GM19468 (cell line): ENCODE measurements around the gene KLHL25.

ENCODE experiments used
- ATAC-seq: cut with Tn5 transposase; IDR thresholded peaks from one replicate; pipeline ENCODE4 v1.9.1; 2021; ENCODE audit warnings: mild to moderate bottlenecking, moderate library complexity, moderate number of reproducible peaks; ENCODE audit not compliant: unreplicated experiment; ENCODE audit errors: extremely low read depth

The KLHL25 gene

DNA sequence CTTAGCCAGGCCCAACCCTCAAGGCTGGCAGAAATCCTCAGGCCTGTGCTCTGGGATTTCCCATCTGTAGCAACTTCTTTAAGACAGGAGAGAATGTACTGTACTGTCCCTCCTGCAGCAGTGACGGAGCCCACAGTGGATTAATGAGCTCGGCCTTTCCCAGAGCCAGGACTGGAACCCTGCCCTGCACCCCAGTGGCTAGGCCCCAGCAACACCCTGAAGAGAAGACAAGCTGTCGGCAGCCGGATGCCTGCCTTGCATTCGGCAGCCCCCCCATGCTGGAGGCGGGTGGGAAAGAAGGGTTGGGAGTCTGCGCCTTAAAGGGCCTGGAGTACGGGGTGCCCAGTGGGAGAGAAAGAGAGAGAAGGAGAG is 32.0 kb downstream of the KLHL25 start:
- ATAC-seq = no peak

DNA sequence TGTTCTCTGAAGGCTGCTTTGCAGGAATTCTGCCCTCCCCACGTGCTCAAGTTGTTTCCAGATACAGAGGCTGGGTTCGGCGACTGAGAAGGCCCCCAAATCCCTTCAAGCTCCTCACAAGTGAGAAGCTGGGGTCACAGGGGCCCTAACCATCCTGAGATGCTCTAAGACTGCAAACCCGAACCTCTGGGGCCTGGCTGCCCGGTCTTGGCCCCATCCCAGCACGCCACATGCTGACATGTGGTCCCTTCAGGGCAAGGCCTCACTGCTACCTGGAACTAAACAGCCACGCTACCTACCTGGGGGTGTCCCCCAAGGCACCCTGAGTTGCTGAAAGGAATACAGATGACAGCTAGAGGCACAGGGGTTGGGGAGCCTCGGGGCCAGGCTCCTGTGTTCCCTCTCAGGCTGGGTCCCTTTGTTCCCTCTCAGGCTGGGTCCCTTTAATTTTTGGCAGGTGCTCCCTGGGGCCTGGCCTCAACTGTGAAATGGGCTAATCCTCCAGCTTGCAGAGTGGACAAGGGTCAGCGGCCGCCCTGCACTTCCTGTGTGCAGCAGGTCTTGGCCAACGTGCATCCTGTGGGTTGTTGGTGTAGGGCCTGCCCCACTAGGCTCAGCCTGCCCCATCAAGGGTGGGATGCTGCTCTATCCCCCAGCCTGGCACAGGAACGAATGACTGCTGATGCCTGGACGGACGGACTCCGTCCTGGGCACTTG is 32.5 kb downstream of the KLHL25 start:
- no peak for ATAC-seq

DNA sequence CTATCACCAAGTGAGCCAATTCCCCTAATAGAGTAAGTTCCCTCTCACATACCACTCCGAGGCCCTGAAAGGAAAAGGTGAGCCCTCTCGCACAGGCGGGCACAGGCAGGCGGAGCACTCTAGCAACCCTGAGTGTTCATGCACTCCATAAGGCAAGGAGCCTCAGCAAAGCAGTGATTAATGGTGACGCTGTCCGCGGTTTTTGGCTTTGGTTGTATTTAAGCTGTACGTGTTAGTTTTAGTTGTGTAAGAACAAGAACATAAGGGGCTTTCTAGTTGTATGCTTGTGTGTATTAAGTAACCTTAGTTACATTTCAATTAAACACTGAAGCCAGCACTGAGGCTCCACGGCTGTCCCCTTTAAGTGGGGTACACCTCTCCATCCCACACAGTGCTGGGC is 33.1 kb downstream of the KLHL25 start:
- no peak for ATAC-seq

DNA sequence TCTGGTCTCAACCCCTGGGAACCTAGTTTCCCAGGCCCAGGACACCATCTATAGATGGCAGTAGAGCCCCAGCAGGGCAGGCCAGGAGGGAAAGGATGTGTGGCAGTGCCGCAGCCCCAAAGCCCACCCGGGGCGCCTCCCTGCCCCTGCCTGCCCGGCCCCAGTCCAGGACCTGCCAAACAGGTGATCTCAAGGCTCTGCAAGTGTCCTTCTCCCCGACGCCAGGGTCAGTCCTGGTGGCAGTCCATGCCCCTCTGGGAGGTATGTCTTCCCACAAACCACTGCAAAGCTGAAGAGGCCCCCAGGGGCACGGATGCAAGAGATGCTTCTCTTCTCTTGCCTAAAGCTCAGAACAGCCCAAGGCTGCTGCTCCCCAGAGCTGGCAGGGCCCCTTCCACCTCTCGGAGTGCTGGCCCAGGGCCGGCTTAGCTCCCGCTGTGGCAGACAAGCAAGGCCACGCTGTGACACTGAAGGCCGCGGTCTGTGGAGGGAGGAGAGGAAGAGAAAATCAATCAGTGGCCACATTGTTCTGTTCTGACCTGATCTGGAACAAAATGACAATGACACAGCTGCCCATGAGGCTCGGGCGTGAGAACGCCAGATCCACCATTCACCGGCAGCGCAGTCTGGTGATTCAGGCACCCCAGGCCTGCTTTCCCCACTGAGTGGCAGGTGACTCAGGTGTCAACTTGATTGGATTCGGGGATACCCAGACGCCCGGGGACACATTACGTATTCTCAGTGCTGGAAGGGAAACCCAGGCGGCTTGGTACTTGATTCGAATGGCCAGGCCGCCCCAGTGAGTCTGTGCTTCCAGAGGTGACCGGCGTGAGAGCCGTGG is 34.0 kb downstream of the KLHL25 start:
- no peak for ATAC-seq

DNA sequence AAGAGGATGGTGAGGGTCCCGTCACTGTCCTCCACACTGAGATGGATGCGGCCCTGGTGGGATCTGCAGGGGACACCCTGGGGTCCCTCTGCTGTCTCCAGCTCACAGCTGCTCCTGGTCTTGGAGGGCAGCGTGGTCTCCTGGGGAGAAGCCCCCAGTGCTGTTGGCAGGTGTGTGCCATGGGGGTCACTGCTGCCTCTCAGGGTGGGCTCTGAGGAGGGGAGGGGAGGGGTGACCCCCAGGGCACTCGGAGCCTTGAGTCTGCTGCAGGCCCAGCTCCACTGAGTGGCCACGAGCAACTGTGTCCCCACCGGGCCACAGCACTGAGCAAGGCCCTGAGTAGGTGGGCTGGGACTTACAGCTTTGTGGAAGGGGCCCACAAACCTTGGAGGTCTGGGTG is 34.7 kb downstream of the KLHL25 start:
- ATAC-seq = no peak

DNA sequence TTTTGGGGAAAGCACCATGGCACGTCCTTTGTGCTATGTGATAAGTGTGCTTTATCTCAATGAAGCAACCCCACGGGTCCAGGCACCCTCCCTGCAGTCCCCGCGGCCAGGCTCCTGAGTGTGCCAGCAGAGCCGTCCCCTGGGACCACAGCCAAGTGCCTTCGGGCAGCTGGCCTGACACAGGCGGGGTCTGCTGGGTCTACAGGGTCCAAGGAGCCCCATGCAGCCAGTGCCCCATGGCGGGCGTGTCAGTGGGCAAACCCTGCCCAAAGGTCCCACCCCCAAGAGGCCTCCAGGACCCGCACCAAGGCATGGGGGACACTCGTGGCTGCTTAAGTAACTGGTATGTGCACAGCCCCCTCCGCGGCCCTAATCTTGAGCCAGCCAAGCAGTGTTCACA is 35.3 kb downstream of the KLHL25 start:
- no peak for ATAC-seq

DNA sequence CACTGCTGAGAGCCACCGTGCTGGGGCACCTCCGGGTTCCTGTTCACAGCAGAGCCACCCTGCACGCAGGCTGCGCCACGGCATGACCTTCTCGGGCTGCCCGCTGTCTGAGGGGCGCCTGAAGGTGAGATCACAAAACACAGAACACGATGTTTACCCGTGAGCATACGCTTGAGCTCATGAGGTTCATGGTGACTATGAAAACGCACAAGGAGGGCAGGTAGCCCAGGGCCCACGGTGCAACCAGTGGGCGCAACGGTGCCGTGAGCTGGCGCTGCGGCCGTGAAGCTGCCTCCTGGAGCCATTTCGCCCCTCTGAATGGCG is 36.1 kb downstream of the KLHL25 start:
- no peak for ATAC-seq

DNA sequence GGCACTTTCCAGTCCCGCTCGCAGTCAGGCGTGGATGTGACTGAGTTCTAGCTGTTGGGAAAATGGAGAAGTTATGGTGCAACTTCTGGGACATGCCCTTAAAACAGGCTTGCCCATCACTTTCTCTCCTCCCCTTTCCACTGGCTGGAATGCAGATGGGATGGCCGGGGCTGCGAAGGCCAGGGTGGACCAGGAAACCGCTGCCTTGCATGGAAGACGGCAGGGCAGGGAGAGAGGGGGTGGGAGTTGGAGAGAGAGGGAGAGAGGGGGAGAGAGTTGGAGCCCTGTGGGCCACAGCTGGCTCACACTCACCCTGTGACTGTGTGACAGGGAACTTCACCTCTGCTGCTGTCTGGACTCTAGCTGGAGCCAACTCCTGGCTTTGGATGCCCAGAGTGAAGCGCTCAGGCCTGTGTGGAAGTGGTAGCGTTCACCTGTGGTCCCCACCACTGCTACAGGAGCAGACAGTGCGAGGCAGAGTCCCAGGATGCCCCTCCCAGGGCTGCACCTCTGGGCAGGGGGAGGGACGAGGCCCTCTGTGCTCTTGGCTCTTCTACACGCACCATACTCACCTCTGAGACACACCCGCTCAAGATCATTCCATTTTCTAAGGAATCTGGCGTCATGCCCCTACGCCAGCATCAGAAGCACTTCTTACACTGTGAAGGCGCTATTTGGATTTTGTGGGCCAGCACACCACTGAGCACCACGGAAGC is 36.6 kb downstream of the KLHL25 start:
- no peak for ATAC-seq

DNA sequence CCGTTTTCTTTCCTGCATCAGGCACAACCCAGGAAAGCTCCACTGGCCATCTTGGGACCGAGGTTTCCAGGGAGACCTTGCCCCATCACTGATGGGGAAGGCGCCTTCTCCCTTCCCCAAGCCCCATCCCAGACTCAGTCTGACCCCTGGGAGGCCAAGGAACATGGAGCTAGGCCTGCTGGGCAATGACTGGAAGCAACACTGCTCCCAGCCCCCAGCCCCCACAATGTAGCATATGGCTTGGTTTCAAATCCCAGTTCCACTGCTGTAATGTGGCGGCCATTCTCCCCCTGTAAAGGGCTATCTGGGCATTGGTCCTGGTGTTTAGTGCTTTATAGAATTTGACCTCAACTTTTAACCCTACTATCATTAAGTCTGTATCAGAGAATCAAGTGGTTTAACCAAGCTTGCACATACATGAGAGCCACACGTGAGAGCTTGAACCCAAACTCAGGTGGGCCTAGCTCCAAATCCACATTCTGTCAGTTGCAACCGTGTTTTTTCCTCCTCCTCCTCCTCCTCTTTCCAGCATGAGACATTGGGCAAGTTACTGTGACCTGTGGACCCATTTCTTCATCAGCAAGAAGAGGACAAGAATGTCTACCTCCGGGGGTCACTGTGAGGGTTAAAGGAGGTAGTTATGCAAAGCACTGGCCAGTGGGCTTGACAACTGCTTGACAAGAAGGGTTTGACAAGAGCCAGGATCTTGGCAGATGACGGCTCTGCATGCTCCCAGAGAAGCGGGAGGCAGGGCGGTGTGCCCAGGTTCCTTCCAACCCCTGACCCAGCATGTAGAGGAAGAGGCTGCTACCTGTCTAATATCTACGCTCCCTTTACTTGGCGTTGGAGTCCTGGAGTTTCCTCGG is 37.4 kb downstream of the KLHL25 start:
- no peak for ATAC-seq

DNA sequence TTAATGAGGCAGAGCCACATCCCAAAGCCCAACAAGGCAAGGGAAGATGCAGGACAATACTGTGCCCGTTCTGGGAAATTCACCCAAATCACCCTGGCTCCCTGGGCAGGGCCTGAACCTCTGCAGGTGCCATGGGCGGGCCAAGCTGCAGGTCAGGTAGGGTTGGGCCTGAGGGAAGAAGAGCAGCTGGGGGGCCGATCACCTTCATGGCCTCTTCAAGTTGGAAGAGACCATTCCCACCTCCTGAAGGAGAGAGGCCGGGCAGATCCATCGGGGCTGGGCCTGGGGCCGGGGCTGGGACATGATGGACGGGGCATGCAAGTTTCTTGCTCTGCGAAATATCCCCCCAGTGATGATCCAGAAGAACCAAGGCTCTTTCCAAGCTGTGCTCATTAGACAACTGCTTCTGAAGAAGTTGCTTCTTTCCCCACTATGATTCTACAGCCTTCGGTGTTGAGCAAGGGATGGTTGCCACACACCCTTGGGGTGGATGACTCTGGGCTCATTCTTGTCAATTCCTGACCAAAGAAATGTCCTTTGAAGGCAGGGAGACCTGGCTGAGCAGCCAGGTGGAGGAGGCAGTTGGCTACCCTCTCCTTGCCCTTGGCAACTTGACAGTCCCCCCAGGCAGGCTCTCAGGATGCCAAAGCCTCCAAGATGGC is 38.2 kb downstream of the KLHL25 start:
- no peak for ATAC-seq

DNA sequence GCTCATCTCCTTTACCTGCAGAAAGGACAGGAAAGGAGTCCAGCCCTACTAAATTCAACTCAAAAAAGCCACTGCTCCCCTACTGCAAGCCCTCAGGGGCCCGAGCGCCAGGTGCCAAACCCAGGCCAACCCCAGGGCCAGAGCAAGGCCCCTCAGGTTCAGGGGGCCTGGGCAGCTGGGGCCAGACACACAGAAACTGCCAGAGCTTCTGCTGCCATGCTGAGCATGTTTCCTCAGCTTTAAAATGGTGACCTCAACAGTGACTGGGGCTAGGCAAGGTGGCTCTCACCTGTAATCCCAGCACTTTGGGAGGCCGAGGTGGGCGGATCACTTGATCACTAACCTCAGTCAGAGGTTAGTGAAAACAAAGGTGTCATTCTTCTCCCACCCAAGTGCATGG is 38.8 kb downstream of the KLHL25 start:
- no peak for ATAC-seq

DNA sequence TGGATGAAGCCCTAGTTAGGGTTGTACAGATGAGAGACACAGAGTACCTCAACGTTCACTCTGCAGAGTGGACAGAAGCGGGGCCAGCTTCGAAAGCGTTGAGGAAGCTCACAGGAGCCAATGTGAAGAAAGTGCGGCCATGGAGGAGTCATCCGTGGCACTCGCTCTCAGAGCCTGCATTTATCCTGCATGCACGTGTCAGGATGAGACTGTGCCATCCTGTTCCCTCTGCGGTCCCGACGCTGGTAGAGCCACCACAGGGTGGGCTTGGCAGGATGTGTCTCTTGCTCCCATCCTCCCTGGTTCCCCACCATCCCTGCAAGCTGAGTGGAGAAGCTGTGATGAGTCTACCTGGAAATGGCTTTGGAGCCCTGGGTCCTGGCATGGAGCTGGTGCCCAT is 39.3 kb downstream of the KLHL25 start:
- ATAC-seq = no peak

DNA sequence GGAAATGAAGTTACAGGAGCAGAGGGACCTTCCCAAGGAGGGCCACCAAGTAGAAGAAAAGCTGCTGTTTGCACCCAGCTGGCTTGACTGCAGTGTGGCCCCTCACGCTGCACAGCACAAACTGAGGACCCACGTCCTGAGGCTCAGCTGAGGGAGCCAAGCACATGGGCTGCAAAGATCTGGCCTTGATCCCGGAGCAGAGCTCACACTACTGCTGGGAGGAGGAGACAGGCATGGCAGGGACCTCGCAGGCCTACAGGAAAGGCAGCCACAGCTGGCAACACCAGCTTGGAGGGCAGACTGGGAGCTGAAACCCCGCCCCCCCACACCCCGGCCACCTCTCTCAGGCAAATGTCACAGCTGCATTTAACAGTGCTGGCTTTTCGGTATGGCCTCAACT is 39.7 kb downstream of the KLHL25 start:
- no peak for ATAC-seq

DNA sequence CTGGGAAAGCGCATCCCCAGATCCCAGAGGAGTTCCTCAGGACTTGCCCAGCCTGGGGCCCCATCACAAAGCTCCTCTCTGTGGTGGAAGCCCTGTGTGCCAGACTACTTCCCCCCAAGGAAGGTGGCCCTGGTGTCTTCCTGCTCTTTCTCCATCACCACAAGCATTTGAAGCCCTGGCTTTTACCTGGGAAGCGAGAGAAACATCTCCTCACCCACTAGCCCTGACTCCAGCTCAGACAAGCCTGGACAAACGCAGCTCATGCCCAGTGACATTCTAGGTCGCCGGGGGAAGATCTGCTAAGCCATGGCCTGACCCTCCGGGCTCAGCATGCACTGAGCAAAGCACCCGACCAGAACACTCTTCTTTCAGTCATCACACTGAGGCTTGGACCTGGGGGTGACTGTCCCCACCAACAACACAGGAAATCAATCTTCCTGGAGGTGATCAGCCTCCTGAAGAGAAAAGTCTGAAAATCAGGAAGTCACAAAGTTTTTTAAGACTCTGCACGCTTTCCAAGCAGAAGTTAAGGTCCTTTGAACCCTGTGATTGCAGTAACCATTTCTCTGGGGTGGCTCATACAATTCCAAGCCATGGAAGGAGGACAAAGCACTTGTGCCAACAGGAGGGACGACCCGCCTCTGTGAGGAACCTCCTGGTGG is 40.8 kb downstream of the KLHL25 start:
- ATAC-seq = no peak

DNA sequence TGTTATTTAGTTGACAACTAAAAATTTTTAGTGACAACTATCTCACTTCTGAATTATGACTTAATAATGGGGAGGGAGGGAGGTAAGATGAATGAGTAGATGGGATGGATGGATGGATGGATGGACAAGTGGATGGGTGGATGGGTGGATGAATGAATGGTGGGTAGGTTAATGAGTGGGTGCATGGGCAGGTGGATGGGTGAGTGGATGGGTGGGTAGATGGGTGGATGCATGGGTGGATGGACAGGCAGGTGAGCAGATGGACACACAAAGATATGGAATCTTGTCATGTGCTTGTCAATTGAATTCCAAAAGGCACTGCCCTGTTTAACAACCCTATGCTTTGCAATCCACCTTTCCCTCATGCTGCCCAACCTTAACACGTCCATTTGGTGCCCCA is 41.5 kb downstream of the KLHL25 start:
- no peak for ATAC-seq

DNA sequence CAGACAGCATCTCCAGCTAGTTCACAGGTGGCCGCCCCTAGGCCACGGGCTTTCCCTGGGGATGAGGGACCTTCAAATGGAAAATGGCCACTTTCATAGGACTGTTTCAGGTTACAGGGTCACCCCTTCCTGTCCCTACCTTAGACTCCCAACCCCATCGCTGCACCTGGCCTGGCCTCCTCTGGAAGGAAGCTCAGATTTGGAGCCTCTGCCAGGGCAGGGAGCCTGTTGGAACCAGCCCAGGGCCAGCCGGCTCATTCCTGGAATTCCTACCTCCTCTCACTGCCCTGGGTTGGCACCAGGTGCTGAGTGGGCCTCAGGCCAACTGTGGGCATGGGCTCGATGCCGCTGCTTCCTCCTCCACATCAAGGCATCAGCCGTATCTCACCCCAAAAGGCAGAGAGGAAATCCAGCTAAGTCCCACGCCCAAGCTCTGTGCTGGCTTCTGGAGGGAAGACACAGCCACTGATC is 42.2 kb downstream of the KLHL25 start:
- ATAC-seq = no peak

DNA sequence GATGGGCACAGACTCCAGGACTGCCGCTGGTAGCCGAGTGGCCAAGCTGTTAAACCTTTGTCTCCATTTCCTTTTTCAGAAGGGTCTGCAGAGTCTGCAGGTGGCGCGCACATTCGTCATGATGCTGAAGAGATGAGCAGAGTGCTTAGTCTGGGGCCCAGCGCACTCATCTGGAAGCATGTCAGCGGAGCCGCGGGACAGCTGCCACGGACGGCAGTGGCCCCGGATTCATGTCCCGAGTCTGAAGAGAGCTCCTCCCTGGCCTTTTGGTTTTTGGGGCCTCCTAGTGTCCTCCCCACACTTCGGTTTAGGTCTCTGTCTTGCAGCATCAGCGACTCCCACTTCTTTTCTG is 42.6 kb downstream of the KLHL25 start:
- no peak for ATAC-seq

DNA sequence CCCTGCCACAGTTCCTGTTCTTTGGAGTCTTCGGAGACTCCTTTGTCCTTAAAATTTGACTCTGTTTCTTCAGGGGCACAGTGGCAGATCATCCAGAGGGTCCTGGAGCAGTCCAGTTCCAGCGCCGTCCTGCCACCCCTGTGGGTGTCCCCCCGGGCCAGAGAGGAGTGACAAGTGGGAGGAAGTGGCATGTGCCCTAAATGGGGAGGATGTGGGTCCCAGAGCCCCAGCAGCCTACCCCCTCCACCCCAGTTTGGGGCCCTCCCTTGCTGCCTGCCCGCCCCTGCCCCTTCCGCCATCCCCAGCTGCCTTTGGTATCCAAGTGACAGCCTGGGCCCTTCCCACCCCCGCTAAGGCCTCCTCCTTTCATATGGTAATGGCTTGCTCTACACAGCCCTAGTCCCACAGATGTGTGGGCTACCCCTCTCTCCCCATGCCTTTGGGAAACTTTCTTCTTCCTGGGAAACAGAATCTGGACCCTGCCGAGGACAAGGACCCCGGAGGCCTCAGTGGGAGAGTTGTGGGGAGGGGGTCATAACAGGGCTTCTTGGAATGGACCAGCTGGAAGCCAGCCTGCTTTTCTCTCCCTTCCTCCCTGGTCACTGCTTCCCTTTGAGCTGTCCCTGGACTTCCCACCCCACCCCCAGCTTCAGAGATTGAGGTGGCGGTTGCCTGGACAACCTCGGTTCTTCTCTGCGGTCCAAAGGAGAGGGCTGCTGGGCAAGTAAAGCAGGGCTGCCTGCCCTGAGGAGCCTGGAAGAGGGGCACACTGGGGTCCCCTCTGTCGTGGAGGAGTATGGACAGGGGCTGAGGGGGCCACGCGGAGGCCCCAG is 43.2 kb downstream of the KLHL25 start:
- no peak for ATAC-seq
